T-helper 1 cell (primary cell): ENCODE measurements around the gene MBP.
A peak's percentile ranks its signal among the peaks of the same experiment; 100 is the strongest.

Experiments used
- DNase-seq, 5 donors: peaks; one replicate each; pipeline ENCODE4 v3.0.0-alpha.2; 2012 to 2020

MBP gene

GRCh38 chr18:77133835-77134496 lies 1.4 kb upstream of the MBP start:
- DNase-seq: peak in 1 of 5 donors; percentile 68

- DNase-seq: no peak
These were observed 660 bp upstream of the MBP start for GRCh38 chr18:77133051-77133834.

- DNase-seq: no peak
These were observed 773 bp downstream of the MBP start for GRCh38 chr18:77131652-77132368.

GRCh38 chr18:77131100-77131651 lies 1.4 kb downstream of the MBP start:
- DNase-seq: peak in 2 of 5 donors; percentile 29 to 54

- no peak for DNase-seq
These were observed 2.1 kb downstream of the MBP start for GRCh38 chr18:77130229-77131099.

- no peak for DNase-seq
These were observed 3.4 kb downstream of the MBP start for GRCh38 chr18:77129150-77129551.

- peak in 4 of 5 donors; percentile 24 to 67 (median 50) for DNase-seq
These were observed 4.6 kb downstream of the MBP start for GRCh38 chr18:77127769-77128671.

- DNase-seq: peak in 3 of 5 donors; percentile 42 to 65 (median 50)
These were observed 8.1 kb downstream of the MBP start for GRCh38 chr18:77124452-77124922.

GRCh38 chr18:77123320-77124231 lies 9.0 kb downstream of the MBP start:
- no peak for DNase-seq

- no peak for DNase-seq
These were observed 11.1 kb downstream of the MBP start for GRCh38 chr18:77121523-77121922.

- DNase-seq: no peak
These were observed 12.6 kb downstream of the MBP start for GRCh38 chr18:77119851-77120491.

GRCh38 chr18:77119101-77119850 lies 13.3 kb downstream of the MBP start:
- no peak for DNase-seq

- no peak for DNase-seq
These were observed 14.1 kb downstream of the MBP start for GRCh38 chr18:77118256-77119090.

- DNase-seq: no peak
These were observed 16.1 kb downstream of the MBP start for GRCh38 chr18:77116201-77117080.

GRCh38 chr18:77115192-77115953 lies 17.2 kb downstream of the MBP start:
- DNase-seq: no peak
